IMR-90 (cell line): ENCODE measurements around the gene KIF16B.

Experiments used
- CEBPB ChIP-seq: IDR thresholded peaks from 2 replicates; pipeline ENCODE4 v1.6.1; 2012; ENCODE audit warnings: low read depth, low read length, improper control_type of control experiment
- CHD1 ChIP-seq: IDR thresholded peaks from 2 replicates; pipeline ENCODE4 v1.6.1; 2012; ENCODE audit warnings: low read depth, low read length, improper control_type of control experiment
- CTCF ChIP-seq: conservative IDR thresholded peaks from 2 replicates; pipeline ENCODE4 v1.5.1; 2012; ENCODE audit warnings: mild to moderate bottlenecking, low read depth, low read length, improper control_type of control experiment
- ELK1 ChIP-seq: fragments of 150-350 bp; IDR thresholded peaks from 2 replicates; pipeline ENCODE4 v1.6.1; 2016; ENCODE audit warnings: low read depth, mild to moderate bottlenecking, low read length, moderate library complexity, borderline replicate concordance
- FOS ChIP-seq: fragments of 150-350 bp; IDR thresholded peaks from 2 replicates; pipeline ENCODE4 v1.6.1; 2016; ENCODE audit warnings: low read depth, low read length
- MAFK ChIP-seq: IDR thresholded peaks from 2 replicates; pipeline ENCODE4 v1.6.1; 2012; ENCODE audit warnings: low read depth, low read length, improper control_type of control experiment
- MXI1 ChIP-seq: IDR thresholded peaks from 2 replicates; pipeline ENCODE4 v1.6.1; 2012; ENCODE audit warnings: low read depth, mild to moderate bottlenecking, low read length, moderate library complexity, borderline replicate concordance
- POLR2A ChIP-seq: IDR thresholded peaks from 2 replicates; pipeline ENCODE4 v1.6.1; 2012; ENCODE audit warnings: mild to moderate bottlenecking, low read depth, low read length
- RAD21 ChIP-seq: IDR thresholded peaks from 2 replicates; pipeline ENCODE4 v1.6.1; 2012; ENCODE audit warnings: low read length, improper control_type of control experiment
- RCOR1 ChIP-seq: IDR thresholded peaks from 2 replicates; pipeline ENCODE4 v1.6.1; 2012; ENCODE audit warnings: mild to moderate bottlenecking, low read length, improper control_type of control experiment; ENCODE audit not compliant: insufficient replicate concordance
- RFX5 ChIP-seq: IDR thresholded peaks from 2 replicates; pipeline ENCODE4 v1.8.0; 2012; ENCODE audit warnings: low read depth, mild to moderate bottlenecking, low read length, moderate library complexity
- SMC3 ChIP-seq: fragments of 150-350 bp; IDR thresholded peaks from 2 replicates; pipeline ENCODE4 v1.6.1; 2016; ENCODE audit warnings: low read depth, mild to moderate bottlenecking, antibody characterized with exemption, low read length, moderate library complexity
- USF2 ChIP-seq: fragments of 150-350 bp; IDR thresholded peaks from 2 replicates; pipeline ENCODE4 v1.6.1; 2017; ENCODE audit warnings: mild to moderate bottlenecking, antibody characterized with exemption, low read length, low read depth

GRCh38 chr20:16257021-16257420, 316.2 kb downstream of the KIF16B start:
- TF ChIP-seq CTCF (no peak), RCOR1 (no peak), POLR2A (no peak), ELK1 (no peak), RFX5 (no peak), CHD1 (no peak), FOS (no peak), SMC3 (no peak), MAFK (no peak), USF2 (no peak), CEBPB (no peak), RAD21 (no peak), MXI1 (no peak)
